Transverse colon (tissue), 4 donors: Measurements from ENCODE around the gene THBS2. TPM values are rescaled to one million over a fixed set of nuclear protein-coding genes. Genes with fewer than 3 reads are reported as not detected.

Experiments
- DNase-seq: peaks from one replicate; pipeline ENCODE4 v3.0.0-alpha.2; 2019
- H3K27ac ChIP-seq, 4 donors: fragments of 200-600 bp; sonication (generic); 2 replicates each; pipeline ENCODE4 v1.5.1; 2016 to 2018; ENCODE audit warnings: inconsistent platforms in 4 of 4
- H3K27me3 ChIP-seq: fragments of 200-600 bp; sonication (generic); 2 replicates; pipeline ENCODE4 v1.5.1; 2017; ENCODE audit warnings: inconsistent platforms
- H3K36me3 ChIP-seq, 4 donors: fragments of 200-600 bp; sonication (generic); 2 replicates each; pipeline ENCODE4 v1.5.1; 2017 to 2019; ENCODE audit warnings: inconsistent platforms in 4 of 4
- H3K4me1 ChIP-seq, 4 donors: fragments of 200-600 bp; sonication (generic); 2 replicates each; pipeline ENCODE4 v1.5.1; 2017 to 2020; ENCODE audit warnings: inconsistent platforms in 4 of 4
- H3K4me3 ChIP-seq, 4 donors: fragments of 200-600 bp; sonication (generic); 1 replicate in 1 of 4; 2 replicates in 3 of 4; pipeline versions ENCODE4 v1.5.1 to v1.6.1; 2017 to 2019; ENCODE audit warnings: inconsistent platforms in 4 of 4
- H3K9me3 ChIP-seq, 2 donors: fragments of 200-600 bp; sonication (generic); 2 replicates each; pipeline ENCODE4 v1.5.1; 2017 to 2019; ENCODE audit warnings: inconsistent platforms in 2 of 2
- EP300 ChIP-seq: sonication (generic); formaldehyde crosslinking; IDR thresholded peaks from one replicate; pipeline ENCODE4 v1.6.1; 2017; ENCODE audit warnings: antibody characterized with exemption, low read depth
- POLR2A ChIP-seq: fragments of 450-650 bp; IDR thresholded peaks from one replicate; pipeline ENCODE4 v1.6.1; 2016; ENCODE audit warnings: antibody characterized with exemption, mild to moderate bottlenecking, moderate library complexity
- POLR2AphosphoS5 ChIP-seq, 3 donors: sonication (generic); formaldehyde crosslinking; IDR thresholded peaks; one replicate each; pipeline ENCODE4 v1.6.1; 2016; ENCODE audit warnings: antibody characterized with exemption in 3 of 3
- WGBS, 2 donors: methylation state at CpG; one replicate each; pipeline ENCODE4 v1.1.5; 2018; ENCODE audit warnings: low coverage in 1 of 2; 5-methylcytosine and 5-hydroxymethylcytosine counted together
- in situ Hi-C, 4 donors: fragments of 200-750 bp; cut with MboI; loops; one replicate each; pipeline versions ENCODE4 v1.15.0 to v1.15.1; 2017; ENCODE audit warnings: low sequenced_read_pairs in 3 of 4, low pct_ligation_motif_present in 1 of 4, low pct_unique_long_range_greater_than_20kb in 1 of 4
- intact Hi-C: fragments of 100-400 bp; cut with DNase I; formaldehyde crosslinking; loops from one replicate; pipeline ENCODE4 v1.15.1; 2023; ENCODE audit warnings: low total_unique reads
- total RNA-seq, 4 donors: library from RNA; depleted of rRNA; stranded (reverse); fragments of >200 nt; gene quantifications; one replicate each; pipeline ENCODE4 v1.1.0, GENCODE V29; 2016
- TF ChIP-seq, protein P1 (sequence below), 5 experiments: fragments of 200-600 bp in 3 of 5; fragments of 450-650 bp in 2 of 5; sonication (generic) in 3 of 5; IDR thresholded peaks; 1 replicate in 2 of 5; 2 replicates in 3 of 5; pipeline ENCODE4 v1.5.1; 2016 to 2017; ENCODE audit warnings: antibody characterized with exemption in 5 of 5, inconsistent platforms in 3 of 5, mild to moderate bottlenecking in 2 of 5, moderate library complexity in 1 of 5

Gene THBS2
- total RNA-seq, 4 donors from 2014 or later: 11.5 to 25.5 (median 18.1) TPM

DNA sequence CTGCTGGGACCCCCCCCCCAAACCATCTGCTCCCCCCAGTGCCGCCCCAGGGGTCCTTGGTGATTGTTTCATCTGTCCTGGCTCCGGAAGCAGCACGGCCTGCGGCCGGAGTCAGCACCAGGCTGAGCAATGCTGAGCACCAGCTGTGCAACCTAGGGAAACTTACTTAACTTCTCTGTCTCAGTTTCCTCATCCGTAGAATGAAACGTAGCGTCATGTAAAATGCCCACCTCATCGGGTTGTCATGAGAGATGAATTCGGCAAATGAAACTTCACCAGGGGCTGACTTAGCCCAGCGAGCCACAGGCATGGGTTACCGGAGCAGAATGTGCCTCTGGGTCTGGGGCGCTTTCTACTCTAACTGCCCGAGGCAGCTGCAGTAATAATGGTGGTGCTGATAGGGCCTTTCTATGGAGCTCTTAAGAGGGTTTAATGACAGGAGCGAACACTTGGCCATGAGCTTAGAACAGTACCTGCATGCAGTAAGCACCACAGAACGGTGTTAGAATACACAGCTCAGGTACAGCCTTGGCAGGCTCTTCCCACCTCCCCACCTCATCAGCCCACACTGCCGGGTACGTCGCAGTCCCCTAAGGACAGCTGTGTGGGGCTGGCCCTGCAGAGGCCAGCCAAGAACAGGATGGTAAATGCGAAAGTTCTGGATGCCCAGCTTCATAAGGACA is 1.7 kb downstream of the THBS2 start:
- H3K9me3 ChIP-seq: no peaks in the 10 kb centered on the region
- peak overlapping the region in 3 of 4 donors; percentile 16 to 77 (median 53) for H3K27ac ChIP-seq
- peak overlapping the region in 2 of 4 donors; percentile 7 to 35 for H3K4me3 ChIP-seq
- WGBS, 2 donors: 59% methylated on average over 19 of the region's 20 CpGs; no CpG with 5 or more reads in 1 of the 2 donors
- peaks cover 43% of the 10 kb centered on the region for H3K27me3 ChIP-seq
- no peaks in the 10 kb centered on the region for H3K36me3 ChIP-seq
- DNase-seq: no peak
- in situ Hi-C loops: no loop called here
- TF ChIP-seq, protein P1, sequence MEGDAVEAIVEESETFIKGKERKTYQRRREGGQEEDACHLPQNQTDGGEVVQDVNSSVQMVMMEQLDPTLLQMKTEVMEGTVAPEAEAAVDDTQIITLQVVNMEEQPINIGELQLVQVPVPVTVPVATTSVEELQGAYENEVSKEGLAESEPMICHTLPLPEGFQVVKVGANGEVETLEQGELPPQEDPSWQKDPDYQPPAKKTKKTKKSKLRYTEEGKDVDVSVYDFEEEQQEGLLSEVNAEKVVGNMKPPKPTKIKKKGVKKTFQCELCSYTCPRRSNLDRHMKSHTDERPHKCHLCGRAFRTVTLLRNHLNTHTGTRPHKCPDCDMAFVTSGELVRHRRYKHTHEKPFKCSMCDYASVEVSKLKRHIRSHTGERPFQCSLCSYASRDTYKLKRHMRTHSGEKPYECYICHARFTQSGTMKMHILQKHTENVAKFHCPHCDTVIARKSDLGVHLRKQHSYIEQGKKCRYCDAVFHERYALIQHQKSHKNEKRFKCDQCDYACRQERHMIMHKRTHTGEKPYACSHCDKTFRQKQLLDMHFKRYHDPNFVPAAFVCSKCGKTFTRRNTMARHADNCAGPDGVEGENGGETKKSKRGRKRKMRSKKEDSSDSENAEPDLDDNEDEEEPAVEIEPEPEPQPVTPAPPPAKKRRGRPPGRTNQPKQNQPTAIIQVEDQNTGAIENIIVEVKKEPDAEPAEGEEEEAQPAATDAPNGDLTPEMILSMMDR (IDR thresholded peaks at IDR 0.05): no peak
- H3K4me1 ChIP-seq: peaks cover 0 to 6% (median 0%) of the 10 kb centered on the region in 4 donors
- intact Hi-C loops: loop anchor here (5.0 kb wide), 1 partner anchor 575 kb away; no protein-coding TSS in a partner anchor

DNA sequence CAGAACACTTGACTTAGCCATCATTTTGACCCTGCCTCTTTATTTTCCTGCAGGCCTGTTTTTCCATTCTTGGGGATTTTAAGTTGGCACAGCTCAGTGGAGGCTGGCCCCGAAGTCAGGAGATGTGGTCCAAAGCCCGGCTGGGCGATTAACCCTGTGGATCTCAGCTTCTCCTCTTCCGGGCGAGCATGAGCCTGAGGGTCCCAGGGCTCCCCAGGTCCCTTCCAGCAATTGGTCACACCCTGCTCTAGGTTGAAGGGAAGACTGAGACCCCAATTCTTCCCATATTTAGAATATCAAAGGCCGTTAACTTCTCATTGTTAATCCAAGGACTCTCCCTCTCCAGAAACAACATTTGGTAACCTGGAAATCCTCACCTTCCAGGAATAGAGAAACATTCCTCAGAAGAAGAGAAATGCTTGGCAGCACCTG is 2.3 kb downstream of the THBS2 start:
- no peaks in the 10 kb centered on the region for H3K9me3 ChIP-seq
- TF ChIP-seq POLR2A (no peak), EP300 (no peak), POLR2AphosphoS5 (IDR thresholded peaks at IDR 0.05) (no peak)
- TF ChIP-seq, protein P1 (IDR thresholded peaks at IDR 0.05): no peak
- intact Hi-C loops (loop anchor here (5.0 kb wide), 1 partner anchor 574 kb away; no protein-coding TSS in a partner anchor), in situ Hi-C loops (no loop called here)
- H3K36me3 ChIP-seq: no peaks in the 10 kb centered on the region
- peak overlapping the region in 3 of 4 donors; percentile 13 to 77 (median 53) for H3K27ac ChIP-seq
- no peak for DNase-seq
- H3K27me3 ChIP-seq: peaks cover 43% of the 10 kb centered on the region
- peaks cover 0 to 6% (median 0%) of the 10 kb centered on the region in 4 donors for H3K4me1 ChIP-seq
- 39 to 64% methylated on average over 2 to 6 of the region's 6 CpGs for WGBS, 2 donors
- H3K4me3 ChIP-seq: peak overlapping the region in 1 of 4 donors; percentile 7

DNA sequence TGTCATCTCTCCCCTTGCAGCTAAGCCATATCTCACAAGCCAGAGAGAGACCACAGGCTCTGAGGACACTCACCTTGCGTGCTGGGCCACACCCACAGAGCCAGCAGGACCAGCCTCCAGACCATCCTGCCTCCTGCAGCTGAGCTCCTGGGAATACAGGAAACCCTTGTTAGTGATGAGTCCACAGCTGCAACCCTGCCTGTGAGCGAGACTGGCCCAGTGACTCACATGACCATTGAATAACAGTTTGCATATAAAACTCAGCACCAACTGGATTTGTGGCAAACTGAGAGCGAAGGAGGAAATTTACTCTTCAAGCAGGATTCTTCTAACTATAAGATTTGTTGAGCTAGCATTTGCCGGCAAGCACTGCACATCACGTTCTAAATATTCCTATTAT is 3.0 kb downstream of the THBS2 start:
- Histone ChIP-seq H3K4me1 (peaks cover 0 to 6% (median 0%) of the 10 kb centered on the region in 4 donors), H3K9me3 (no peaks in the 10 kb centered on the region), H3K27me3 (peaks cover 43% of the 10 kb centered on the region), H3K36me3 (no peaks in the 10 kb centered on the region), H3K4me3 (no peak overlapping the region), H3K27ac (peak overlapping the region in 3 of 4 donors; percentile 38 to 77 (median 53))
- in situ Hi-C loops (no loop called here), intact Hi-C loops (loop anchor here (5.0 kb wide), 1 partner anchor 573 kb away; no protein-coding TSS in a partner anchor)
- 47 to 49% methylated on average over 3 to 5 of the region's 5 CpGs for whole genome bisulfite sequencing, 2 donors
- no peak for DNase-seq
- TF ChIP-seq EP300: no peak
- TF ChIP-seq, protein P1 (IDR thresholded peaks at IDR 0.05): no peak
- TF ChIP-seq POLR2AphosphoS5 (IDR thresholded peaks at IDR 0.05): no peak
- TF ChIP-seq POLR2A: no peak

DNA sequence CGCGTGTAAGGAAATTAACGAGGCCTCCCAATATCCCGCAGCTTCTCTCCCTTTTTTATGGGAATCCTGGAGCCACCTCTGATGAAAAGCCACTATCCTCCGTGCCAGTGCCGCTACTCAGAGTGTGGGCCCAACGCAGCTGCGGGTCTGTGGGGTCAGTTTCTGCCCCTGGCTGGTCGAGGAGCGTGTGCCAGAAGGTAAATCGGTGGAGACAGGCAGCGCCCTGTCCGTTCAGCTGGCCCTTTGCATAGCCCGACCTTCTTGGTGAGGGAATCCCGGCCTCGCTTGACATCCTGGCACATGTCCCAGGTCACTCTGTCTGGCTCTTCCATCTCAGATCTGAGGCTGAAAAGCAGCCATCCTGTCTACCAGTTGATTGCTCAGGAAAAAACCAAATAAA is 4.6 kb downstream of the THBS2 start:
- WGBS, 2 donors: 92 to 96% methylated on average over 11 to 15 of the region's 16 CpGs
- no peak overlapping the region for H3K27ac ChIP-seq
- H3K9me3 ChIP-seq: no peaks in the 10 kb centered on the region
- no peak for DNase-seq
- peaks cover 30% of the 10 kb centered on the region for H3K27me3 ChIP-seq
- in situ Hi-C loops: no loop called here
- TF ChIP-seq EP300 (no peak), POLR2AphosphoS5 (IDR thresholded peaks at IDR 0.05) (no peak), POLR2A (no peak)
- TF ChIP-seq, protein P1 (IDR thresholded peaks at IDR 0.05): no peak
- H3K4me1 ChIP-seq: peaks cover 0 to 6% (median 0%) of the 10 kb centered on the region in 4 donors
- H3K36me3 ChIP-seq: no peaks in the 10 kb centered on the region
- no peak overlapping the region for H3K4me3 ChIP-seq
- intact Hi-C loops: no loop called here
